Chondrocyte (in vitro differentiated cells): ENCODE measurements around the gene EIPR1. TPM values are rescaled to one million over a fixed set of nuclear protein-coding genes. Genes with fewer than 3 reads are reported as not detected.

ENCODE experiments used
- DNase-seq: peaks from one replicate; pipeline ENCODE4 v3.0.0; 2021; ENCODE audit warnings: mixed read lengths, low spot score
- H3K27ac Mint-ChIP-seq: one replicate; pipeline ENCODE4 v1.8.0; 2021; ENCODE audit warnings: mild to moderate bottlenecking, moderate library complexity, mixed read lengths; ENCODE audit not compliant: unreplicated experiment
- H3K27me3 Mint-ChIP-seq: 2 replicates; pipeline ENCODE4 v1.8.0; 2021; ENCODE audit warnings: low read depth, mixed read lengths
- H3K36me3 Mint-ChIP-seq: 2 replicates; pipeline ENCODE4 v1.8.0; 2021; ENCODE audit warnings: low read depth, mixed read lengths
- H3K4me1 Mint-ChIP-seq: 2 replicates; pipeline ENCODE4 v1.8.0; 2021; ENCODE audit warnings: low read depth, mild to moderate bottlenecking, mixed read lengths
- H3K4me3 Mint-ChIP-seq: one replicate; pipeline ENCODE4 v1.8.0; 2021; ENCODE audit warnings: mild to moderate bottlenecking, moderate library complexity, mixed read lengths; ENCODE audit not compliant: unreplicated experiment
- H3K9me3 Mint-ChIP-seq: 2 replicates; pipeline ENCODE4 v1.8.0; 2021; ENCODE audit warnings: low read depth, mixed read lengths
- total RNA-seq: library from RNA; stranded (reverse); gene quantifications from 3 replicates; pipeline ENCODE4 v1.2.1, GENCODE V29; 2021
- TF ChIP-seq, protein P1 (sequence below): fragments of 200-600 bp; sonication (generic); IDR thresholded peaks from 2 replicates; pipeline ENCODE4 v1.5.0; 2021; ENCODE audit warnings: antibody characterized with exemption, mild to moderate bottlenecking, moderate library complexity

EIPR1 gene
- total RNA-seq, 1 donor from 2014 or later: 18.2 TPM

DNA sequence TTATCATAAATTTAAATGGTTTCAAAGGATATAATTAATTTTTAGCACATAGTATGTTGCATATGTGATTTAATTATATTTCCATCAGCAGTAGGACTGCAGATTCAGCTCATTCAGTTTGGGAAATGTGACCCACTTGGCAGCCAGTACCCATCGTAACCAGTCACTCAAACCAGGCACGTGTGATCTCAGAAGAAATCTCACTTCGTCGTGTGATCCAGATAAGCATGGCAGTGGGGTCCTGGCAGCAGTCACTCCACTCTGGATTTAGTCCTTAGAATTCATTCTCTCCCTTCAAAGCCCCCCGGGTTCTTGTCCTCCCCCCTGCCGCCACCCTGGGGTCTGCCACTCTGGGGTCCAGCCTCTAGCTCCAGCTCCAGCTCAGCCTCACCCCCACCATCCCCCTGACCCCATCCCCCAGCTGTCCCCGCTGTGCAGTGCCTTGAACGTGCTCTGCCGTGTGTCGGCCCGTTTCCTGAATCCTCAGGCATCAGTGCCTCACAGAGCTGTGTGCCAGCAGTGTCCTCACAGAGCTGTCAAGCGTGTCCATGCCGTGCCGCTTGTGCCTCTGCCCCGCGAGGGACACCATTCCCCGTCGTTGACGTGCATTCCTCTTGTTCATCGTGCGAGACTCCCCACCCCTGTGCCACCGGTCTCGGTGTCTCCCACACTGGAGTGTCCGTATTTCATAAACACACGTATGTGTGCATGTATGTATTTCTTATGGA is 36.7 kb upstream of the EIPR1 start:
- H3K27me3 Mint-ChIP-seq: no peaks in the 10 kb centered on the region
- peaks cover 7% of the 10 kb centered on the region for H3K36me3 Mint-ChIP-seq
- no peak overlapping the region for H3K27ac Mint-ChIP-seq
- H3K9me3 Mint-ChIP-seq: no peaks in the 10 kb centered on the region
- no peak for DNase-seq
- TF ChIP-seq, protein P1, sequence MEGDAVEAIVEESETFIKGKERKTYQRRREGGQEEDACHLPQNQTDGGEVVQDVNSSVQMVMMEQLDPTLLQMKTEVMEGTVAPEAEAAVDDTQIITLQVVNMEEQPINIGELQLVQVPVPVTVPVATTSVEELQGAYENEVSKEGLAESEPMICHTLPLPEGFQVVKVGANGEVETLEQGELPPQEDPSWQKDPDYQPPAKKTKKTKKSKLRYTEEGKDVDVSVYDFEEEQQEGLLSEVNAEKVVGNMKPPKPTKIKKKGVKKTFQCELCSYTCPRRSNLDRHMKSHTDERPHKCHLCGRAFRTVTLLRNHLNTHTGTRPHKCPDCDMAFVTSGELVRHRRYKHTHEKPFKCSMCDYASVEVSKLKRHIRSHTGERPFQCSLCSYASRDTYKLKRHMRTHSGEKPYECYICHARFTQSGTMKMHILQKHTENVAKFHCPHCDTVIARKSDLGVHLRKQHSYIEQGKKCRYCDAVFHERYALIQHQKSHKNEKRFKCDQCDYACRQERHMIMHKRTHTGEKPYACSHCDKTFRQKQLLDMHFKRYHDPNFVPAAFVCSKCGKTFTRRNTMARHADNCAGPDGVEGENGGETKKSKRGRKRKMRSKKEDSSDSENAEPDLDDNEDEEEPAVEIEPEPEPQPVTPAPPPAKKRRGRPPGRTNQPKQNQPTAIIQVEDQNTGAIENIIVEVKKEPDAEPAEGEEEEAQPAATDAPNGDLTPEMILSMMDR: no peak
- no peak overlapping the region for H3K4me3 Mint-ChIP-seq
- H3K4me1 Mint-ChIP-seq: no peaks in the 10 kb centered on the region

DNA sequence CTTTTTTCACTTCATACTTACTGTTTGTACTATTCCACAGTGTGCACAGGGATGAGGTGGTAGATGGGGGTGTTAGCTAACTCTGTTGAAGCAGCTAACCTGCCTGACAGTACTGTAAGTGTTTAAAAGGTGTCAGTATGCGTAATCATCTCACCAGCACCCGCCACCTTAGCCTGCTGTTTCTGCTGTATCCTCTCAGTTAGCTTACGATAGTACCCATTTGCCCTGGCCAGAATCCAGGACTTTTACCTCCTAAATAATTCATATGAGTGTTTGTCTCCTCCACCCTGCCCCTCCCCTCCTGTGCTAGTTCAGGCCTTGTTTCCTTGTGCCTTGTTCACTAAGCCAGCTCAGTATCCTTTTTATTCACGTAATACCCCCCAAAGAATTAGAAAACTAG is 36.1 kb upstream of the EIPR1 start:
- Mint-ChIP-seq H3K27me3 (no peaks in the 10 kb centered on the region), H3K4me1 (no peaks in the 10 kb centered on the region), H3K9me3 (no peaks in the 10 kb centered on the region), H3K4me3 (no peak overlapping the region), H3K36me3 (peaks cover 7% of the 10 kb centered on the region), H3K27ac (no peak overlapping the region)
- no peak for DNase-seq
- TF ChIP-seq, protein P1: no peak

DNA sequence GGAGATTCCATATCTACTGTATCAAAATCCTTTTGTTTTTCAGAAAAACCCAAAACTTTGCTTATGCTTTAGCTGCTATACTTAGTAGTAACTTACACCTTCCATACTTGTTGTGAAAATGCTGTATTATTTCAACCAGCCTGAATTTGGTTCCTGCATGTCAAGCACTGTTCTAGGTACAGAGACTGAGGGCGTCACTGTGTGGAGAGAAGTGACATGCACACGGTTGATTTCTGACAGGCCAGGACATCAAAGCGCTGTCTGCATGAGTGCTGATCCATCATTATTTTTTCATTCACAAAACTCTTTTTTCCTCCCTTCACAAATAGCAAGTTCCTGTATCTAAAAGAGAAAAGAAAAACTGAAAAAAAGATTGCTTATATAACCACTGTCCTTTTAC is 33.5 kb upstream of the EIPR1 start:
- Mint-ChIP-seq H3K27ac (no peak overlapping the region), H3K9me3 (no peaks in the 10 kb centered on the region), H3K27me3 (no peaks in the 10 kb centered on the region), H3K4me3 (no peak overlapping the region), H3K36me3 (peaks cover 8% of the 10 kb centered on the region), H3K4me1 (no peaks in the 10 kb centered on the region)
- DNase-seq: no peak
- TF ChIP-seq, protein P1: no peak

DNA sequence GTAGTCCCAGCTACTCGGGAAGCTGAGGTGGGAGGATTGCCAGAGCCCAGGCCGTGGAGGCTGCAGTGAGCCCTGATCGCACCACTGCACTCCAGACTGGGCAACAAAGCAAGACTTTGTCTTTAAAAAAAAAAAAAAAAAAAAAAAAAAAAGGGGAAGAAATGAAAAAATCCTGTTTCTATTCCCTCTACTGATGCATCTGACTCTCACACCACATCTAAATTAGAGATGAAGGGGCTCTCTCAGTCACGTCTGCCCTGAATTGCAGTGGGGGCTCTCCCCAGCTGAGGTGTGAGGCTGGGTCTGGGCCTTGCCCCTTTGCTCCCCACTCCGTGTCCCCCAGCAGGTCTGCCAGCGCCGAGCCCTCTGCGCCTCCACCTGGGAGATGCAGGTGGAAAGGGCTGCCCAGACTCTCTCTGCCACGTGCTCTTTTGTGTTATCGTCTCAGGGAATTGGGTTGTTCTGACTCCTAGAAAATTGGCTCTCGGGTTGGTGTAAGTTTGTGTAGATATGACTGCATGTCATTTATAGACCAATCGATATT is 32.1 kb upstream of the EIPR1 start:
- Mint-ChIP-seq H3K27ac (no peak overlapping the region), H3K4me1 (no peaks in the 10 kb centered on the region), H3K9me3 (no peaks in the 10 kb centered on the region), H3K27me3 (no peaks in the 10 kb centered on the region), H3K36me3 (peaks cover 11% of the 10 kb centered on the region), H3K4me3 (no peak overlapping the region)
- DNase-seq: no peak
- TF ChIP-seq, protein P1: no peak

DNA sequence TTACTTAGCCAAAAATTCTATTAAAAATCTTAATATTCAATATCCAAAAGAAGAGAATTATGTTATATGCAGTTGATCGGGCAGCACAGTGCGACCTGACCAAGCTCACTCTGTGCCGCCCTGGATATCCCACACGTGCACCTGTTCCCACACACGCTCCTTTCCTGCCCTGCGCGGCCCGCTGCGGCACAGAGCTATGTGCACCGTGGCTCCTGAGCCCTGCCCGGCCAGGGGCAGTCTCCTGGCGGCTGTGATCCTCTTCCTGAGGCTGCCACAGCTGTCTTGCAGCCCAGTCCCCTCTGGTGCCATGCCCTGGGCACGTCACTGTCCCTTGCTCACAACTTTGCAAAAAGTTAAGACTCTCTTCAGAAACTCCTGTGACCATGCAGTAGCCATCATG is 31.2 kb upstream of the EIPR1 start:
- H3K4me1 Mint-ChIP-seq: no peaks in the 10 kb centered on the region
- H3K9me3 Mint-ChIP-seq: no peaks in the 10 kb centered on the region
- H3K27ac Mint-ChIP-seq: no peak overlapping the region
- DNase-seq: no peak
- TF ChIP-seq, protein P1: no peak
- H3K4me3 Mint-ChIP-seq: no peak overlapping the region
- no peaks in the 10 kb centered on the region for H3K27me3 Mint-ChIP-seq
- peaks cover 13% of the 10 kb centered on the region for H3K36me3 Mint-ChIP-seq
